Mucosa of rectum (tissue), 2 donors: ENCODE data around the gene PCNX2.

ENCODE experiments used
- H3K27ac ChIP-seq, 2 donors: one replicate each; pipeline ENCODE4 v1.7.0; 2013; ENCODE audit warnings: inconsistent platforms in 2 of 2, low read depth in 2 of 2, low read length in 2 of 2
- H3K27me3 ChIP-seq, 2 donors: one replicate each; pipeline ENCODE4 v1.7.0; 2013; ENCODE audit warnings: low read length in 2 of 2; ENCODE audit not compliant: control insufficient read depth in 2 of 2, insufficient read depth in 2 of 2
- H3K36me3 ChIP-seq, 2 donors: one replicate each; pipeline ENCODE4 v1.7.0; 2013; ENCODE audit warnings: low read length in 2 of 2; ENCODE audit not compliant: control insufficient read depth in 2 of 2, insufficient read depth in 2 of 2
- H3K4me1 ChIP-seq, 2 donors: one replicate each; pipeline ENCODE4 v1.7.0; 2013; ENCODE audit warnings: low read length in 2 of 2, mild to moderate bottlenecking in 1 of 2; ENCODE audit not compliant: control insufficient read depth in 2 of 2, insufficient read depth in 2 of 2
- H3K4me3 ChIP-seq, 2 donors: one replicate each; pipeline ENCODE4 v1.7.0; 2013; ENCODE audit warnings: low read length in 2 of 2
- H3K9ac ChIP-seq, 2 donors: one replicate each; pipeline ENCODE4 v1.7.0; 2013; ENCODE audit warnings: low read length in 2 of 2, low read depth in 1 of 2, mild to moderate bottlenecking in 1 of 2
- H3K9me3 ChIP-seq, 2 donors: one replicate each; pipeline ENCODE4 v1.7.0; 2013; ENCODE audit warnings: low read length in 2 of 2; ENCODE audit not compliant: control insufficient read depth in 2 of 2
- donor health status: healthy.
- donor health status: Normal muscosa, but diverticular disease.

The PCNX2 gene

DNA sequence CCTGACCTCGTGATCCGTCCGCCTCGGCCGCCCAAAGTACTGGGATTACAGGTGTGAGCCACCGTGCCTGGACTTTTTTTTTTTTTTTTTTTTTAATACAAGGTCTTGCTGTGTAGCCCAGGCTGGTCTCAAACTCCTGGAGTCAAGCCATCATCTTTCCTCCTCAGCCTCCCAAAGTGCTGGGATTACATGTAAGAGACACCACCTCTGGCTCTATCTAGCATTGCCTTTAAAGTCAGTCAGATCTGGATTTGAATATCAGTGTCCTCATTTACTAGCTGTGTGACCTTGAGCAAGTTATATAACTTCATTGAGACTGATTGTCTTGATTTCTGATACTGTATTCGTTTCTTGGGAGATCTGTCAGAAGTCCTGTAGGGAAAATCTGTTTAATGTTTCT is 38.6 kb upstream of the PCNX2 start:
- H3K9ac ChIP-seq, result no peak overlapping the region
- no peaks in the 10 kb centered on the region for H3K9me3 ChIP-seq
- H3K4me3 ChIP-seq, result no peak overlapping the region
- H3K27me3 ChIP-seq, result peaks cover 3% of the 10 kb centered on the region in 2 donors
- H3K36me3 ChIP-seq, result no peaks in the 10 kb centered on the region
- no peak overlapping the region for H3K27ac ChIP-seq
- peaks cover 5 to 17% of the 10 kb centered on the region in 2 donors for H3K4me1 ChIP-seq

DNA sequence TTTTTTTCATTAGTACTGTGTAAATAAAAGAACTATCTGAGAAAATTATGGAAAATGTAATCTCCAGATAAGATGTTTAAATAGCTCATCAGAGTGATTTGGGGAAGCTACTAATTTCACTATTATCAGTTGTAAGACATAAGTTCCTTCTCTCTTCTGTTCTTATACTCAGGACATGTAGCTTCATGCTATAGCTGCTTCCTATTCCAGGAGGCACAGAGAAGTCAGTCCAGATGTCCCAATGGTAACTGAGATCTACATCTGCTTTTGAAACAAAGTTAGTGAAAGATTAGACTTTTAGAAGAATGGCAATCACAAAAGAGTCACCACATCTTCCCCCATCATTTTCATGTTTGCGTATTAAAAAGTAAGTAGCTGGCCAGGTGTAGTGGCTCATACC is 37.6 kb upstream of the PCNX2 start:
- H3K4me1 ChIP-seq, result peaks cover 5 to 20% of the 10 kb centered on the region in 2 donors
- H3K4me3 ChIP-seq, result no peak overlapping the region
- H3K27me3 ChIP-seq, result peaks cover 3% of the 10 kb centered on the region in 2 donors
- H3K27ac ChIP-seq, result no peak overlapping the region
- no peaks in the 10 kb centered on the region for H3K9me3 ChIP-seq
- H3K9ac ChIP-seq, result no peak overlapping the region
- H3K36me3 ChIP-seq, result no peaks in the 10 kb centered on the region

DNA sequence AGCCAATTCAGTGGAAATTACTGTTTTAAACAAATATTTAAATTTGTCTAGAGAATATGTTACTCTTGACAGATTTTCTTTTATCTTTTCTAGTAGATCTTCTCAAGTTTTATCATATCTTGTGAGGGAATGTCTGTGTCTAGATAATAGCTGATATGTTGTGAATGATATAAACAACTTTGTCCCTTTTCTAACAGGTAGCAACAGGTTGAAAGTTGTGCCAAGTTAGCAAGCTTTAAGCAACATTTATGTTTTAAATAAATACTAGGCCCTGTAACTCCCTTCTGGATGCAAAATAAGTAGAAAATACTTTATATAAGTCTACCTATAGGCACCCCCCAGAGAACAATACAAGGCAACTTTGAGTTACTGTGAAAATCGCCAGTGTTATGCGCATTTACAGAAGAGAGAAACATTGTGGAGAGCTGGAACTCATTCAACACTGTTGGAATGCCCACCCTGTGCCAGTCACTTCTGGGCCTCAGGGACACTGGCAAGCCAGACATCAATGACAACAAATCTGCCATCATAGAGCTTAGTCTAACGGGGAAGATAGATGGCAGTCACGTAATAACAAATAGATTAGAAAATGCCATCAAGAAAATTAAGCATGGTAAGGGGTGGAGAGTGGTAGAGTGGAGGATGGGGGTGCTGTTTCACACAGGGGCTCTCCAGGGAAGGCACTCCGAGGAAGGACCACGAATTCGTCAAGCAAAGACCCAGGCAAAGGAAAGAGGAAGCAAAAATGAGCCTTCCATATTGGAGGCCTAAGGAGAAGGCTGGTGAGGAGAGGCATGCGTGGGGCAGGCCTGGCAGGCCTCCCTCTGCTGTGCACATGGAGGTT is 36.4 kb upstream of the PCNX2 start:
- Histone ChIP-seq H3K9me3 (no peaks in the 10 kb centered on the region), H3K4me3 (no peak overlapping the region), H3K27me3 (peaks cover 3% of the 10 kb centered on the region in 2 donors), H3K9ac (no peak overlapping the region), H3K36me3 (no peaks in the 10 kb centered on the region), H3K27ac (no peak overlapping the region), H3K4me1 (peaks cover 3 to 22% of the 10 kb centered on the region in 2 donors)

DNA sequence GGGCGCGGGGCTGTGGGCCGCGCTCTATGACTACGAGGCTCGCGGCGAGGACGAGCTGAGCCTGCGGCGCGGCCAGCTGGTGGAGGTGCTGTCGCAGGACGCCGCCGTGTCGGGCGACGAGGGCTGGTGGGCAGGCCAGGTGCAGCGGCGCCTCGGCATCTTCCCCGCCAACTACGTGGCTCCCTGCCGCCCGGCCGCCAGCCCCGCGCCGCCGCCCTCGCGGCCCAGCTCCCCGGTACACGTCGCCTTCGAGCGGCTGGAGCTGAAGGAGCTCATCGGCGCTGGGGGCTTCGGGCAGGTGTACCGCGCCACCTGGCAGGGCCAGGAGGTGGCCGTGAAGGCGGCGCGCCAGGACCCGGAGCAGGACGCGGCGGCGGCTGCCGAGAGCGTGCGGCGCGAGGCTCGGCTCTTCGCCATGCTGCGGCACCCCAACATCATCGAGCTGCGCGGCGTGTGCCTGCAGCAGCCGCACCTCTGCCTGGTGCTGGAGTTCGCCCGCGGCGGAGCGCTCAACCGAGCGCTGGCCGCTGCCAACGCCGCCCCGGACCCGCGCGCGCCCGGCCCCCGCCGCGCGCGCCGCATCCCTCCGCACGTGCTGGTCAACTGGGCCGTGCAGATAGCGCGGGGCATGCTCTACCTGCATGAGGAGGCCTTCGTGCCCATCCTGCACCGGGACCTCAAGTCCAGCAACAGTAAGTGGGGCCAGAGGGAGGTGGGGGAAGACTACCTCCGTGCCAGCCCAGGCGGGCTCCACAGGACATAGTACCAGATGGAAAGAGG is 32.8 kb upstream of the PCNX2 start:
- no peaks in the 10 kb centered on the region for H3K36me3 ChIP-seq
- H3K27me3 ChIP-seq, result peaks cover 0 to 3% of the 10 kb centered on the region in 2 donors
- H3K9ac ChIP-seq, result peak overlapping the region; percentile 66 to 93
- H3K4me1 ChIP-seq, result peaks cover 3 to 20% of the 10 kb centered on the region in 2 donors
- H3K9me3 ChIP-seq, result no peaks in the 10 kb centered on the region
- peak overlapping the region; percentile 83 to 91 for H3K27ac ChIP-seq
- H3K4me3 ChIP-seq, result peak overlapping the region; percentile 82 to 92

DNA sequence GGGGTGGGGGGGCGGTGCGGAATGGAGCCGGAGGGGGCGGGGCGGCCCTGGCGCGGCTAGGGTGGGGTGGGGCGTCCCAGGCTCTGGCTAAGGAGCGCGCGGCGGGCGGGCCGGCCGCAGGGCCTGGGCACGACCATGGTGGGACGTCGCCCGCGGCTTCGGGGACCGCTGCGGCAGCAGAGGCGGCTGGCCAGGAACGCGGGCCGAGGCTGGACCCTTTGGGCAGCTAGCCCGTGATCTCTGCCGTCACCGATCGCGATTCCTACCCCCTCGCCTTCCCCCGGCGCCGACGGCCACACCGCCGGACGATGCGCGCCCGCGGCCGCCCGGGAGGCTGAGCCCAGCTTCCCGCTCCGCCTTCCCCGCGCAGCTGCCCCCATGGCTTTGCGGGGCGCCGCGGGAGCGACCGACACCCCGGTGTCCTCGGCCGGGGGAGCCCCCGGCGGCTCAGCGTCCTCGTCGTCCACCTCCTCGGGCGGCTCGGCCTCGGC is 32.2 kb upstream of the PCNX2 start, which contains the start of gene MAP3K21:
Gene MAP3K21, plus strand, starts transcription at position 74 of the 491 bp plus-strand sequence. Its CDS starts 305 bp downstream, at position 379.
- H3K4me3 ChIP-seq, result peak within 1 kb of the TSS; percentile 82 to 92
- peaks cover 0 to 3% of the 10 kb centered on the region in 2 donors for H3K27me3 ChIP-seq
- H3K27ac ChIP-seq, result peak within 1 kb of the TSS; percentile 83 to 91
- no peaks in the 10 kb centered on the region for H3K9me3 ChIP-seq
- H3K4me1 ChIP-seq, result peaks cover 3 to 20% of the 10 kb centered on the region in 2 donors
- no peaks in the 10 kb centered on the region for H3K36me3 ChIP-seq
- H3K9ac ChIP-seq, result peak within 1 kb of the TSS; percentile 66 to 93

DNA sequence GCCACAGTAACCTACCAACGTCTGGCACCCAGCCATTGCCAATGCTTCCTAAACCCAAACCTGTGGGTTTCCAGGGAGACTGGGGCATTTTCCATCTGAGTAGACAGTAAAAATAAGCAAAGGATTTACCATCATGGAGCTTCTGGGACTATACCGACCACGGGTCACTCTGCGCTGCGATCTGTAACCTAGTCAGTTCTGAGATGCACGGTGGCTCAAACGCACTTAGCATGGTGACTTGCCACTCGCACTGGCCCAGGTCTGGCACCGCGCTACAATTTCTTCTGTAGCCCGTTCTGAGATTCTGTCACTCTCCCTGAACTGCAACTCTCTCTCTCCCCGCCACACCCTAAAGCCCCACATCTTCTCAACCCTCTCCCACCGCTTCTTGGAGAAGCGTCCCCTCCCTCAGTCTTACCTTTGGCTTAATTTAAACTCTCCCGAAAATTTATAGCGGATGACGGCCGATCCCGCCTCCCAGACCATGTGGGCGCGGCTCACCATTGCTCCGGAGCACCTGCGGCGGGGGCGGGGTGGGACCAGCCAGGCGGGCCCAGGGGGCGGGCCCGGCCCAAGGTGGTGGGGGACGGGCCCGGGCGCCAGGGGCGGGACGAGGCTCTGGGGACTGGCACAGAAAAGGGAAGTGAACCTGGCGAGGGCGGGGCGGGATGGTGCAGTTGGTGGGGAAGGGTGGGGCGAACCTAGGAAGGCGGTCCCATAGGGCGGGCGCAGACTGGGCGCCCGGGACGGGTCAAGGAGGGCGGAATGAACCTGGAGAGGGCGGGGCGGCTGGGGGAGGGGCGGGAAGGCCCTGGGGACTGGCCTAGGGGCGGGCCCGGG is 31.5 kb upstream of the PCNX2 start:
- Histone ChIP-seq H3K4me3 (peak overlapping the region; percentile 63 to 79), H3K36me3 (no peaks in the 10 kb centered on the region), H3K9ac (peak overlapping the region in 1 of 2 donors; percentile 14), H3K4me1 (peaks cover 3 to 20% of the 10 kb centered on the region in 2 donors), H3K27me3 (peaks cover 0 to 3% of the 10 kb centered on the region in 2 donors), H3K27ac (peak overlapping the region; percentile 18 to 34), H3K9me3 (no peaks in the 10 kb centered on the region)

DNA sequence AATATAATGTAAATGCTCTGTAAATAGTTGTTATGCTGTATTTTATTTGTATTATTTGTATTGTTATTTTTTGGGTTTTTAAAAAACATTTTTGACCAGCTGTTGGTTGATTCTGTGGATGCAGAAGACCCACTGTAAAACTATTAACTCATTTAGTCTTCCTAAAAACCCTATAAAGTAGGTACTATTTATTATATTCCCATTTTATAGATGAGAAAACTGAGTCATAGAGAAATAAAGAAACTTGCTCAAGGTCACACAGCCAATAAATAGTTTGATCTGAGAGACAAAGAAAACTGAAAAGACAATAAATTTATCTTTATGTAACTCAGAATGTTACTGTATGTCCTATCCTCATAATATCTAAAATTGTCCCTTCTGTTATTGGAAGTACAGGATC is 30.8 kb upstream of the PCNX2 start:
- Histone ChIP-seq H3K36me3 (no peaks in the 10 kb centered on the region), H3K4me1 (peaks cover 3 to 17% of the 10 kb centered on the region in 2 donors), H3K9me3 (no peaks in the 10 kb centered on the region), H3K27ac (no peak overlapping the region), H3K27me3 (peaks cover 0 to 3% of the 10 kb centered on the region in 2 donors), H3K9ac (no peak overlapping the region), H3K4me3 (no peak overlapping the region)

DNA sequence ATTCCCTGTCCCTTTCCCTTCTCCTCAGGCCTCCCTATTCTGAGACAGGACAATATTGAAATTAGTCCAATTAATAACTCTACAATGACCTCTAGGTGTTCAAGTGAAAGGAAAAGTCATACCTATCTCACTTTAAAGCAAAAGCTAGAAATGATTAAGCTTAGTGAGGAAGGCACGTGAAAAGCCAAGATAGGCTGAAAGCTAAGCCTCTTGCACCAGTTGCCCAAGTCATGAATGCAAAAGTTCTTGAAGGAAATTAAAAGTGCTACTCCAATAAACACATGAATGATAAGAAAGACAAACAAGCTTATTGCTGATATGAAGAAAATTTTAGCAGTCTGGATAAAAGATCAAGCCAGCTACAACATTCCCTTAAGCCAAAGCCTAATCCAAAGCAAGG is 28.2 kb upstream of the PCNX2 start:
- H3K4me3 ChIP-seq, result no peak overlapping the region
- no peak overlapping the region for H3K9ac ChIP-seq
- H3K27ac ChIP-seq, result no peak overlapping the region
- H3K9me3 ChIP-seq, result no peaks in the 10 kb centered on the region
- peaks cover 0 to 6% of the 10 kb centered on the region in 2 donors for H3K4me1 ChIP-seq
- no peaks in the 10 kb centered on the region for H3K27me3 ChIP-seq
- H3K36me3 ChIP-seq, result no peaks in the 10 kb centered on the region

DNA sequence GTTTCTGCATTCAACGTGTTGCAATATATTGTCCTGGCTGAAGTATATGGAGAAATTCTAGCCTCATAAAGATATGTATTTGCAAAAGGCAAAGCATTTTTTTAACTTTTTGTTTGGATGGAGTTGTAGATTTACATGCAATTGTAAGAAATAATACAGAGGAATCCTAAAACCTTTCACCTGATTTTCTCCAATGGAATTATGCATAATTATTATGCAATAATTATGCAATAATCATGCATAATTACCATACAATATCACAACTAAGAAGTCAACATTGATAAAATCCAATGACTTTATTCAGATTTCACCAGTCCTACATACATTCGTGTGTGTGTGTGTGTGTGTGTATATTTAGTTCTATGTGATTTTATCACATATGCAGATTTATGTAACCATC is 24.5 kb upstream of the PCNX2 start:
- Histone ChIP-seq H3K4me3 (no peak overlapping the region), H3K9me3 (no peaks in the 10 kb centered on the region), H3K36me3 (no peaks in the 10 kb centered on the region), H3K9ac (no peak overlapping the region), H3K27me3 (no peaks in the 10 kb centered on the region), H3K27ac (no peak overlapping the region), H3K4me1 (no peaks in the 10 kb centered on the region)
